ENCODE results near the gene AMBN.
A peak's percentile ranks its signal among the peaks of the same experiment; 100 is the strongest.

AMBN gene

GRCh38 chr4:70591955-70592582, at the start of gene AMBN:
AMBN (plus strand) TSS chr4:70592256; CDS start chr4:70592359, 103 bp downstream.
- no peak for DNase-seq

- peak; percentile 16 for DNase-seq
These were observed 47.7 kb upstream of the AMBN start for GRCh38 chr4:70544279-70544868.

- no peak for DNase-seq
These were observed 35.2 kb upstream of the AMBN start for GRCh38 chr4:70556856-70557255.

DNA sequence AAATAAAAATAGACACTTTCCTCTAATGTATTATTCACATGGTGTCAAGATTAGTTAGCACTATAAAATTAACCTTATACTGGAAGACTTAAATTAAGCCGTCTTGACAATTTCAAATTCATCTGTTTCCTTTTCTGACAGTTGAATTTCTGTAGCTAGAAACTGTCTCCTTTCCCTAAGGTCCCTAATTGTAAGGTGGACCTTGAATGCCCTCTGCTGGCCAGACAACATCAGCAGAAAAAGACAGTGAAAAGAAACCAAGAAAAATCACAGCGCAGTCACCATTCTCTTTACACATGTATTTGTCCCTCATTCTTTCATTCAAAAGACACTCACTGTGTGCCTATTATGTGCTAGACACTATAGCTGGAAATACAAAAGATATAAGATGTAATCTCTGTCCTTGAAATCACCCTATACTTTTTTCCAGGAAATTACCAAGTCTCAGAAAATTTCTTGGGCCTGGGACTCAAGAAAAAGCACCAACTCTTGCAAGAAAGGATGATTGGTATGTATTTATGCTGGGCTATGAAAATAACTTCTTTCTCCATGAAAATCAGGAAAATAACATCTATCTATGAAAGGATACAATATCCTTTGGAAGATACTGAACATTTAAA, 32.7 kb upstream of the AMBN start:
- peak; percentile 59 for DNase-seq

DNA sequence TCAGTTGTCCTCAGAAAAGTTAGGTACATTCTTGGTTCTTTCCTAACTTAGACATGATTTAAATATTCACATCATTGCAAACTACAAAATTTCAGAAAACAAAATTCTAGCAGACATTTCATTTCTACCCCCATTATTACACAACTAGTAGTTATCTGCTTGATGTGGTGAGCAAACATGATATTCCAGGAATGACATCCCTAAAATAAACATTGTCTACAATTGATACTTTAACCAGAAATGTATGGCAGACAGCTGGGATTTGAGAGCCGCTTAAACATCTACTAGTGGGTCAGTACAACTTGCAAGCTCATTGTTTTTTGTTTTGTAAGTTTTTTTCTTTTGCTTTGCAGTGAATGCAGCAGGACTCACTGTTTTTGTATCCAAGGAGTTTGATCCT, 32.1 kb upstream of the AMBN start:
- no peak for DNase-seq

GRCh38 chr4:70564033-70564432, 28.0 kb upstream of the AMBN start:
- no peak for DNase-seq

DNA sequence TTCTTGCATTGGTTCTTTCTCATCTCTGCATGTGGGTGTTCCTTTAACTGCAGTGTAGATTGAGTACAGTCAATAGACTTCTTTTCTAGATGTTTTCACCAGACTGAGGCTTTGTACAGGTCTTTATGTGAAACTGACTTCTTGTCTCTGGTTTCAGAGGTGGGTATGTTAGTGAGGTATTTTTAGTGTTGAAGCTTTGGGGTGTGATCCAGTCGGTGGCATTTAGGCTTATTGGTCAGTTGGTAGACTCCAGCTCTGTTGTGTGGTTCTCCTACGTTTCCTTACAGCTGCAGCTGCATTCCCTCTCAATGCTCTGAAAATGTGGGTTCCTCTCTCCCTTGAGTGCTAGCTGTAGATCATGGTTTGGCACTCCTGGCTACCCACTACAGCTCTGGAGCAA, 21.3 kb upstream of the AMBN start:
- no peak for DNase-seq

GRCh38 chr4:70571772-70572171, 20.3 kb upstream of the AMBN start:
- DNase-seq: no peak

DNA sequence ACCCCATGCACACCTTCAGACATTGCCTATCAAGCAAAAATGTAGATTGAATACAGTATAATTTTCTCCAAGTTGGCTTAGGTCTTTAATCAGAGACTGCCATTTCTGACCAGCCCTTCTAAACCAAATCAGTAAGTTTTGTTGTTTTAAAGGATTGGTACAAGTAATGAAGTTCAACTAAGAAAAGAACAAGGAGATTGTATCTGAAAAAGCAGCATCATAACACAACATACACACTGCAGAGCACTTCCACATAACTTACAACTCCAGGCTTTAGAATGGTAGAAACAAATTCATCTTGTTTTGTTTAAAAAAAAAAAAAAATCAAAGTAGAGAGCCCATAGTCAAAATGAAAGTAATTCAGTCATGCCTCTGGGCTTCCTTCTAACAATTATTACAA, 16.1 kb upstream of the AMBN start:
- no peak for DNase-seq

- DNase-seq: no peak
These were observed 14.7 kb upstream of the AMBN start for GRCh38 chr4:70577220-70577927.

- DNase-seq: no peak
These were observed 10.1 kb upstream of the AMBN start for GRCh38 chr4:70581980-70582379.

DNA sequence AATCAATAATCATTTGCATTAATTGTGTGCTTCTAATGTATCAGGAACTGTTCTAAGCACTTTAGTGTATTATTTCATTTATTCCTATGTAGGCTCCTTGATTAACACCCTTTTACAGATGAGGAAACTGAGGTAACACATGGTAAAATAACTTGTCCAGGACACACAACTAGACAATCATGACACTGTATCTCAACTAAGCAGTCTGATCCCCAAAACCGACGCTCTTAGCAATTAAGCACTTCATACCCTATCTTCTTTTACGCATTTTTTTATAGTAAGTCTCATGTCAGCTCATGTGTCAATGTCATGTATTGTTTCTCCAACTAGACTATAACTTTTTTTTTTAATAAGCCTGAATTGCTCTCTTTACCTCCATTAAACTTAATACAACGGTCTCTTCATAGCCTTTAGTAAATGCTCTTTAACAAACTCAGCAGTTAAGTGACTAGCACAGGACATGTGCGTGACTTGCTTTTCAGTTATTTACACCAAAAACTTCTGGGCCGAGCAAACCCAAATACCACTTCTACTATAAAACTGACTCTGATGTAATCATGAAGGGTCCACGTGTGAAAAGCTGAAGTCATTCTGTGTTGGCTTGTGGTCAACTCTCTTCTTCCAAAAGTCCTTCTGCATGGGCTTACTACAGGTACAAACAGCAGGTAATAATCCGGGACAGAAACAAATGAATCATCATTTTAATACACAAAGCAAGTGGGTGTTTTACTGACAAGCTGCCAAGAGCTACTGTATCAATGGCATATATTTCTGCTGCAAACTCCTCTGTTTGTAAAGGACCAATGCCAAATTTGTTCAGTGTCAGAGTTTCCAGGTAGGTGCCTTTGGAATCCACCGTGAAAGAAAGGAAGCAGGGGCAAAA, 7.9 kb upstream of the AMBN start:
- DNase-seq: no peak

GRCh38 chr4:70586841-70587240, 5.2 kb upstream of the AMBN start:
- DNase-seq: no peak

DNA sequence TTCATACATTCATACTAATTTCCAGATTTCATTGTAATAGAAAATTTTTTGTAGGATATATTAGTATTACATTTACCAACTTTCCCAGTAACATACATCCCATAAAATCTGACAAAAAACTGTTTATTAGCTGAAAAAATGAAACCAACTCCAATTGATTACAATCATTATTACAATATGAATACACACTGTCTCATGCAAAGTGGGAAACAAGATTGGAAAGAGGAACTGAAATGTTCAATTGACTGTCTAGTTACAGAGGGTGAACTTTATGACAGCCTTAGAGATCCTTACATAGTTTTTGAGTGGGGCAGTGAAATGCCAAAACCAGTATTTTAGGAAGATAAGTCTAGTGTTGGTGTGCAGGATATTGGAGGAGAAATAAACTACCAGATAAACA, 2.3 kb upstream of the AMBN start:
- DNase-seq: no peak

DNA sequence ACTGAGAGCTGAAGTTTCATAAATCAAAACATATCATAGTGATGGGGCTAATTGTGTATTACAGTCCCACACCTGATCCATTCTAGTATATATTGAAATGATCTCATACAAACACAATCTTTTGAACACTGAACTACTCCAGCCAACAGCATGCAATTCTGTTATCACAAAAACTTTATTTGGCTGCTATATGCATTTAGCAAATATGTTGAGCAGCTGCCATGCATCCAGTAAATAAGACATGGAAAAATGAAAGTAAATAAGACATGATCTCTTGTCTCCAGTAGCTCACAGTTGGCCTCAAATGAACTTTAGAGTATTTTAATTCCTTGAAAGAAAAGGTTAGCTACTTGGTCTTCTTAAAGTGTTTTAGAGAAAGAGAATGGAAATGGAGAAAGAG, 2.1 kb downstream of the AMBN start:
- DNase-seq: no peak

DNA sequence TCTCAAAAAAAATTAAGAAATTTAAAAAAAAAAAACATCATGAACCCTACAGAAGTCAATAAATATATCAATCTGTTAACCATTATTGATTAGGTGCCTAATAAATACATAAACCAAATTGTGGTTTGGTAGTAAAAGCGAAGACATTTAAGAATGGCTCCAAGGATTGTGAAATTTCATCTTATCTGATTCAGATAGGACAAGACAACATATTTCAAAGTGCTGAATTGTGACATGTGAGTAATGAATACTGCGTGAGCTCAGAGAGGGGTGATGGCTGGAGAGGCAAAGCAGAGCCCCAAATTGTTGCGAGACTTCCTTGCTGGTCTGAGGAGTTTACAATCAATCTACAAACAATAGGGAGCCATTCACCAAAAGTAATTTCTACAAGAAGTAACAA, 8.2 kb downstream of the AMBN start:
- no peak for DNase-seq

DNA sequence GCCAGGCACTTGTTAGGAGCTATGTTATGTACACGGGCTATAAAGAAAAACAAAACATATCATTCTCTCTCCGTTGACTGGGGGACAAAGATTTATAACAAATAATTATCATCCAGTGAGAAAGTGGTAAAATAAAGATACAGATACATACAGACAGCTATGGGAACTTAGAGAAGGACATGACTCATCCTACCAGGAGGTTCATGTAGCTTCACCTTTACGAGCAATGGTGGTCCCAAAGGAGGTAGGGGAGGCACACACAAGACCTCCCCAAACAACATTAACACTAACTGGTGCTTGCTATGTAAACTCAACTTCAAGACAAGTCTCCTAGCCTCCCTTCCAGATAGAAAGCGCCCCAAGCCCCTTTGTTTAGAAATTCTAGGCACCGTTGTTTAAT, 8.9 kb downstream of the AMBN start:
- no peak for DNase-seq

GRCh38 chr4:70601422-70602039, 9.5 kb downstream of the AMBN start:
- DNase-seq: peak; percentile 73

GRCh38 chr4:70603856-70604255, 11.8 kb downstream of the AMBN start:
- DNase-seq: no peak

DNA sequence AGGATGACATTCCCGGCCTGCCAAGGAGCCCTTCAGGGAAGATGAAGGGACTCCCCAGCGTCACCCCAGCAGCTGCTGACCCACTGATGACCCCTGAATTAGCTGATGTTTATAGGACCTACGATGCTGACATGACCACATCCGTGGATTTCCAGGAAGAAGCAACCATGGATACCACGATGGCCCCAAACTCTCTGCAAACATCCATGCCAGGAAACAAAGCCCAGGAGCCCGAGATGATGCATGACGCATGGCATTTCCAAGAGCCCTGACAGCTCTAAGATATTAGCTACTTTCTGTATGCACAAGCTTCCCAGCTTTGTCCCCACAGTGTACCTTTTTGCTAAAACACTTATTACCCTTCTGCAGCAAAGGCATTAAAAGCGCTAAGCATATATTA, 14.4 kb downstream of the AMBN start:
- DNase-seq: no peak

DNA sequence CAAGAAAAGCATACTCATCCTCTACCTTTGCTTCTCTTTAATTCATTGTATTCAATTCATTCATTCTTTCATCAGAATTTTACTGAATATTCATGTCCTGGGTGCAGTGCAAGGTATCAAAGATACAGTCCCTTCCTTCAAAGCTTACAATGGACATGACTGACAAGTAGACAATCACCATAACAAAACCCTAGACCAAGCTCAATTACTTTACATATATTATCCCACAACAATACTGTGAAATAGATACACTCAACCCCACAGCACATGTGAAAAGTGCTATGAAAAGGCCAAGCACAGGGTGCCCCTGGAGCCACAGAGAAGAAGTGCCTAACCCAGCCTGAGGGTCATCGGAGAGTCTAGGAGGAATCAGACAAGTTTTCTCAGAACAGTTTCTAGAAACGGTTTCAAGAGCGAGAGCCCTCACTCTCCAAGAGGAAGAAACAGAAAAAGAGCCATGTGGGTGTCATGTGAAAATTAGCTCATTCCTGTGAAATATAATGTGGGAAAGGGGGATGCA, 15.3 kb downstream of the AMBN start:
- no peak for DNase-seq

- no peak for DNase-seq
These were observed 16.3 kb downstream of the AMBN start for GRCh38 chr4:70608324-70608723.

Measured in hematopoietic multipotent progenitor cell treated with erythropoietin and hydrocortisone succinate and interleukin-3 and kit ligand, for 8 days (in vitro differentiated cells).